ENCODE results near the gene CARMIL3. TPM values are rescaled to one million over a fixed set of nuclear protein-coding genes. Genes with fewer than 3 reads are reported as not detected.

The CARMIL3 gene
- total RNA-seq, 2 experiments from 2014 or later, result 0.21 to 0.32 TPM

GRCh38 chr14:24055971-24056799, 4.4 kb downstream of the CARMIL3 start:
- H3K27ac ChIP-seq (ENCODE audit: low read depth, low read length, poor library complexity, severe bottlenecking), result no peak overlapping the region
- BruUV-seq (replicated peaks), result no TSS peak
- intact Hi-C loops (cut with micrococcal nuclease; ENCODE audit: unreplicated experiment), result no loop called here
- H3K4me2 ChIP-seq (ENCODE audit: low read length), result no peak overlapping the region
- TF ChIP-seq EZH2phosphoT487 (IDR thresholded peaks at IDR 0.05; ENCODE audit: borderline replicate concordance, low read depth, low read length), result no peak
- TF ChIP-seq, protein P1, sequence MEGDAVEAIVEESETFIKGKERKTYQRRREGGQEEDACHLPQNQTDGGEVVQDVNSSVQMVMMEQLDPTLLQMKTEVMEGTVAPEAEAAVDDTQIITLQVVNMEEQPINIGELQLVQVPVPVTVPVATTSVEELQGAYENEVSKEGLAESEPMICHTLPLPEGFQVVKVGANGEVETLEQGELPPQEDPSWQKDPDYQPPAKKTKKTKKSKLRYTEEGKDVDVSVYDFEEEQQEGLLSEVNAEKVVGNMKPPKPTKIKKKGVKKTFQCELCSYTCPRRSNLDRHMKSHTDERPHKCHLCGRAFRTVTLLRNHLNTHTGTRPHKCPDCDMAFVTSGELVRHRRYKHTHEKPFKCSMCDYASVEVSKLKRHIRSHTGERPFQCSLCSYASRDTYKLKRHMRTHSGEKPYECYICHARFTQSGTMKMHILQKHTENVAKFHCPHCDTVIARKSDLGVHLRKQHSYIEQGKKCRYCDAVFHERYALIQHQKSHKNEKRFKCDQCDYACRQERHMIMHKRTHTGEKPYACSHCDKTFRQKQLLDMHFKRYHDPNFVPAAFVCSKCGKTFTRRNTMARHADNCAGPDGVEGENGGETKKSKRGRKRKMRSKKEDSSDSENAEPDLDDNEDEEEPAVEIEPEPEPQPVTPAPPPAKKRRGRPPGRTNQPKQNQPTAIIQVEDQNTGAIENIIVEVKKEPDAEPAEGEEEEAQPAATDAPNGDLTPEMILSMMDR (conservative IDR thresholded peaks at IDR 0.05; ENCODE audit: low read length), result no peak
- no peaks in the 10 kb centered on the region for H4K20me1 ChIP-seq (ENCODE audit: insufficient read depth, low read length)
- no peak for DNase-seq (ENCODE audit: low spot score)
- H3K79me2 ChIP-seq (ENCODE audit: insufficient read depth, low read depth, low read length), result no peaks in the 10 kb centered on the region
- no peak overlapping the region for H2AFZ ChIP-seq (ENCODE audit: low read length)
- no peaks in the 10 kb centered on the region for H3K36me3 ChIP-seq (ENCODE audit: insufficient read depth, low read length)
- H3K9me3 ChIP-seq (ENCODE audit: low read length), result no peaks in the 10 kb centered on the region
- ChIA-PET CTCF (ENCODE audit: unreplicated experiment) (no interaction called here), POLR2A (interaction anchor here (0.6 kb wide), 1 partner anchor 9 kb away, joined by 3 read pairs; no protein-coding TSS in a partner anchor)
- H3K4me1 ChIP-seq (ENCODE audit: insufficient read depth, low read length, poor library complexity, severe bottlenecking), result peaks cover 12% of the 10 kb centered on the region
- H3K4me3 ChIP-seq (ENCODE audit: low read depth, low read length, poor library complexity, severe bottlenecking), result no peak overlapping the region
- no peaks in the 10 kb centered on the region for H3K9me2 ChIP-seq (ENCODE audit: insufficient read depth, low read length)

DNA sequence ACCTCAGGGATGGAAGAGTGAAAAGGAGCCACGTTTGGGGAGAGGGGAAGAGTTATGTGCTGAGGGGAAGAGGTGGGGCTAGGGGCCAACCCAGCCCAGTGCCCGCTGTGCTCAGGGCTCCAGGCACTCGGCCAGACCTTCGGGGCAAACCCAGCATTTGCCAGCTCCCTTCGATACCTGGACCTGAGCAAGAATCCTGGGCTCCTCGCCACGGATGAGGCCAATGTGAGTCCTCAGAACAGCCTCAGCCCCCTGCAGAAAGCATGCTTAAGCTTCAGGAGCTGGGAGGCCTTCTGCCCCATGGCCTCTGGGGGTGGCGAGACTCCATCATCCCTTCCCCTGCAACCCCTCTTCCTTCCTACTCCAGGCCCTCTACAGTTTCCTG, 5.0 kb downstream of the CARMIL3 start:
- Histone ChIP-seq H3K9me2 (ENCODE audit: insufficient read depth, low read length) (no peaks in the 10 kb centered on the region), H3K4me3 (ENCODE audit: low read depth, low read length, poor library complexity, severe bottlenecking) (no peak overlapping the region), H3K9me3 (ENCODE audit: low read length) (no peaks in the 10 kb centered on the region), H3K79me2 (ENCODE audit: insufficient read depth, low read depth, low read length) (no peaks in the 10 kb centered on the region), H2AFZ (ENCODE audit: low read length) (no peak overlapping the region), H3K4me2 (ENCODE audit: low read length) (no peak overlapping the region), H3K27ac (ENCODE audit: low read depth, low read length, poor library complexity, severe bottlenecking) (no peak overlapping the region), H4K20me1 (ENCODE audit: insufficient read depth, low read length) (no peaks in the 10 kb centered on the region), H3K36me3 (ENCODE audit: insufficient read depth, low read length) (no peaks in the 10 kb centered on the region), H3K4me1 (ENCODE audit: insufficient read depth, low read length, poor library complexity, severe bottlenecking) (peaks cover 6% of the 10 kb centered on the region)
- TF ChIP-seq, protein P1 (conservative IDR thresholded peaks at IDR 0.05; ENCODE audit: low read length), result no peak
- TF ChIP-seq EZH2phosphoT487 (IDR thresholded peaks at IDR 0.05; ENCODE audit: borderline replicate concordance, low read depth, low read length), result no peak
- intact Hi-C loops (cut with micrococcal nuclease; ENCODE audit: unreplicated experiment), result no loop called here
- DNase-seq (ENCODE audit: low spot score), result no peak
- ChIA-PET CTCF (ENCODE audit: unreplicated experiment) (no interaction called here), POLR2A (no interaction called here)
- no TSS peak for BruUV-seq (replicated peaks)

DNA sequence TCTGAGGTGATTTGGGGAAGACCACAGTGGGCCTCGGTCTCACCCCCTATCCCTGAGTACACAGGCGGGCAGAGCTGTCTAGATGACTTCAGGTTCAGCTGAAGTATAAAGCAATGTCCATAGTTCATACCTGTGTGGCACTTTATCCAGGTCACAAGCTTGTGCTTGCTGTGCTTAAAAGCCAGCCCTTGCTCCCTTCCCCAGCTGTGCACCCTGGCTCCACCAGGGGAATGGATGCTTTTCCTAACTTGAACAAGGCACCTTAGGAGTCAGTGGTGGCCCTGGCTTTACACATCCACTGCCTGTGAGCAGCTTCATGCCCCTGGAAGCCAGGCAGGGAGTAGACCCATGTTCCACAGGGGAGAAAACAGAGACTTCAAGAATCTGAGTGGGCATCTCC, 5.5 kb downstream of the CARMIL3 start:
- BruUV-seq (replicated peaks), result no TSS peak
- H3K4me2 ChIP-seq (ENCODE audit: low read length), result no peak overlapping the region
- intact Hi-C loops (cut with micrococcal nuclease; ENCODE audit: unreplicated experiment), result no loop called here
- H2AFZ ChIP-seq (ENCODE audit: low read length), result no peak overlapping the region
- no peaks in the 10 kb centered on the region for H4K20me1 ChIP-seq (ENCODE audit: insufficient read depth, low read length)
- no peaks in the 10 kb centered on the region for H3K79me2 ChIP-seq (ENCODE audit: insufficient read depth, low read depth, low read length)
- no peak overlapping the region for H3K4me3 ChIP-seq (ENCODE audit: low read depth, low read length, poor library complexity, severe bottlenecking)
- H3K9me2 ChIP-seq (ENCODE audit: insufficient read depth, low read length), result no peaks in the 10 kb centered on the region
- no peak overlapping the region for H3K27ac ChIP-seq (ENCODE audit: low read depth, low read length, poor library complexity, severe bottlenecking)
- DNase-seq (ENCODE audit: low spot score), result no peak
- no peaks in the 10 kb centered on the region for H3K36me3 ChIP-seq (ENCODE audit: insufficient read depth, low read length)
- POLR2A ChIA-PET, result no interaction called here
- CTCF ChIA-PET (ENCODE audit: unreplicated experiment), result interaction anchor here (1.6 kb wide), 1 partner anchor 33 kb away, joined by 8 read pairs; no protein-coding TSS in a partner anchor
- no peaks in the 10 kb centered on the region for H3K9me3 ChIP-seq (ENCODE audit: low read length)
- H3K4me1 ChIP-seq (ENCODE audit: insufficient read depth, low read length, poor library complexity, severe bottlenecking), result peaks cover 2% of the 10 kb centered on the region
- no peak for TF ChIP-seq EZH2phosphoT487 (IDR thresholded peaks at IDR 0.05; ENCODE audit: borderline replicate concordance, low read depth, low read length)
- TF ChIP-seq, protein P1 (conservative IDR thresholded peaks at IDR 0.05; ENCODE audit: low read length), result no peak

Data from OCI-LY7 (cell line).